SU-DHL-6 (cell line): ENCODE results near the gene PCAT6.

Experiments used
- H2AFZ ChIP-seq: fragments of 200-600 bp; sonication (generic); 2 replicates; pipeline ENCODE4 v1.6.1; 2014; ENCODE audit warnings: low read depth, mild to moderate bottlenecking, moderate library complexity, mixed read lengths, antibody characterized with exemption, low read length; ENCODE audit not compliant: severe bottlenecking
- H3F3A ChIP-seq: fragments of 200-600 bp; shearing (Covaris generic); 2 replicates; pipeline ENCODE4 v1.6.0; 2016; ENCODE audit warnings: antibody characterized with exemption, mild to moderate bottlenecking; ENCODE audit not compliant: insufficient read depth
- H3K27ac ChIP-seq: fragments of 200-600 bp; sonication (generic); 2 replicates; pipeline ENCODE4 v1.5.1; 2016; ENCODE audit warnings: low read depth, mild to moderate bottlenecking, low read length, moderate library complexity, mixed read lengths
- H3K27me3 ChIP-seq: fragments of 200-600 bp; sonication (generic), shearing (Covaris generic); 2 replicates; pipeline ENCODE4 v1.6.0; 2014; ENCODE audit warnings: mild to moderate bottlenecking, low read length
- H3K36me3 ChIP-seq: fragments of 200-600 bp; sonication (generic); 2 replicates; pipeline ENCODE4 v1.6.1; 2014; ENCODE audit warnings: mild to moderate bottlenecking, low read length, mixed read lengths
- H3K4me2 ChIP-seq: fragments of 300-600, 200-600 bp; shearing (Covaris generic), sonication (generic); 2 replicates; pipeline ENCODE4 v1.6.0; 2014; ENCODE audit warnings: low read length, low read depth, mild to moderate bottlenecking; ENCODE audit not compliant: poor library complexity, severe bottlenecking
- H3K4me3 ChIP-seq: fragments of 200-600 bp; sonication (generic); 2 replicates; pipeline ENCODE4 v1.5.1; 2014; ENCODE audit warnings: antibody characterized with exemption, low read length, mild to moderate bottlenecking, mixed read lengths; ENCODE audit not compliant: insufficient read depth, poor library complexity, severe bottlenecking
- H3K79me2 ChIP-seq: fragments of 200-600 bp; sonication (generic); 2 replicates; pipeline ENCODE4 v1.6.1; 2014; ENCODE audit warnings: mild to moderate bottlenecking, low read length, moderate library complexity; ENCODE audit not compliant: insufficient read depth
- H3K9ac ChIP-seq: fragments of 200-600 bp; sonication (generic); 2 replicates; pipeline ENCODE4 v1.7.0; 2014; ENCODE audit warnings: mild to moderate bottlenecking, low read length
- H3K9me2 ChIP-seq: fragments of 200-600 bp; sonication (generic); replicated peaks from 2 replicates; pipeline ENCODE4 v1.6.1; 2014; ENCODE audit warnings: low read length; ENCODE audit not compliant: insufficient read depth
- H3K9me3 ChIP-seq: fragments of 200-600 bp; sonication (generic); 2 replicates; pipeline ENCODE4 v1.6.1; 2014; ENCODE audit warnings: low read length, mixed read lengths; ENCODE audit not compliant: insufficient read depth
- H4K20me1 ChIP-seq: fragments of 200-600 bp; sonication (generic); 2 replicates; pipeline ENCODE4 v1.6.1; 2014; ENCODE audit warnings: low read depth, mild to moderate bottlenecking, antibody characterized with exemption, low read length, moderate library complexity, mixed read lengths
- CTCF ChIP-seq: fragments of 200-600 bp; sonication (generic); IDR thresholded peaks from one replicate; pipeline ENCODE4 v1.5.1; 2017; ENCODE audit warnings: antibody characterized with exemption, mild to moderate bottlenecking, low read length, moderate library complexity; ENCODE audit not compliant: insufficient read depth, poor library complexity, severe bottlenecking
- EZH2phosphoT487 ChIP-seq: fragments of 200-600 bp; sonication (generic), shearing (Covaris generic); conservative IDR thresholded peaks from 2 replicates; pipeline ENCODE4 v1.6.1; 2018; ENCODE audit warnings: mild to moderate bottlenecking, antibody characterized with exemption, low read length, moderate library complexity, mixed read lengths

Gene PCAT6

GRCh38 chr1:202810193-202810614 lies 550 bp upstream of the PCAT6 start:
- peak overlapping the region; percentile 93 for H2AFZ ChIP-seq

GRCh38 chr1:202811296-202812175 lies 782 bp downstream of the PCAT6 start:
- H4K20me1 ChIP-seq: no peaks in the 10 kb centered on the region
- H3K4me2 ChIP-seq: peak overlapping the region; percentile 74
- no peaks in the 10 kb centered on the region for H3K9me3 ChIP-seq
- no peaks in the 10 kb centered on the region; the same call in 1 of the 2 replicates for H3K27me3 ChIP-seq
- H3K9ac ChIP-seq: peak overlapping the region; percentile 38; the same call in 1 of the 2 replicates
- no peaks in the 10 kb centered on the region for H3F3A ChIP-seq
- no peak overlapping the region for H3K27ac ChIP-seq
- H3K4me3 ChIP-seq: peak overlapping the region; percentile 64
- peak overlapping the region; percentile 93 for H2AFZ ChIP-seq
- H3K79me2 ChIP-seq: no peaks in the 10 kb centered on the region
- H3K9me2 ChIP-seq: no peaks in the 10 kb centered on the region
- H3K36me3 ChIP-seq: no peaks in the 10 kb centered on the region
- no peak for TF ChIP-seq EZH2phosphoT487
- no peak for TF ChIP-seq CTCF

More at GRCh38 chr1:202810193-202810614, 550 bp upstream of the PCAT6 start:
- Histone ChIP-seq H4K20me1 (no peaks in the 10 kb centered on the region), H3K4me2 (peak overlapping the region; percentile 74), H3K27me3 (no peaks in the 10 kb centered on the region; the same call in 1 of the 2 replicates), H3K9me2 (no peaks in the 10 kb centered on the region), H3K27ac (no peak overlapping the region), H3K9ac (peak overlapping the region; percentile 38; the same call in 1 of the 2 replicates), H3K4me3 (peak overlapping the region; percentile 64), H3F3A (no peaks in the 10 kb centered on the region), H3K9me3 (no peaks in the 10 kb centered on the region), H3K36me3 (no peaks in the 10 kb centered on the region), H3K79me2 (no peaks in the 10 kb centered on the region)
- TF ChIP-seq CTCF (no peak), EZH2phosphoT487 (no peak)

GRCh38 chr1:202812176-202813026 lies 1.6 kb downstream of the PCAT6 start:
- Histone ChIP-seq H3K79me2 (no peaks in the 10 kb centered on the region), H3F3A (no peaks in the 10 kb centered on the region), H2AFZ (no peak overlapping the region), H4K20me1 (no peaks in the 10 kb centered on the region), H3K27me3 (no peaks in the 10 kb centered on the region; the same call in 1 of the 2 replicates), H3K36me3 (no peaks in the 10 kb centered on the region), H3K9ac (no peak overlapping the region), H3K4me3 (no peak overlapping the region), H3K9me3 (no peaks in the 10 kb centered on the region), H3K27ac (no peak overlapping the region), H3K4me2 (no peak overlapping the region), H3K9me2 (no peaks in the 10 kb centered on the region)
- TF ChIP-seq CTCF (no peak), EZH2phosphoT487 (no peak)
